IMR-90 (cell line): ENCODE results near the gene ACE2. TPM values are rescaled to one million over a fixed set of nuclear protein-coding genes. Genes with fewer than 3 reads are reported as not detected.

Experiments used
- ATAC-seq: fragments of 200-7000 bp; cut with Tn5 transposase; 2 replicates; pipeline ENCODE4 v1.9.1; 2020; ENCODE audit warnings: low read depth, mild to moderate bottlenecking, moderate library complexity
- BruUV-seq: library from RNA; stranded (reverse); fragments of 400-500 nt; replicated peaks from 2 replicates; lab custom pipeline; 2021; lab: Mats Ljungman, UMichigan
- CTCF ChIA-PET: fragments of 300-600 bp; formaldehyde crosslinking; extraction: SDS; loops from one replicate; lab custom pipeline; 2021; ENCODE audit warnings: antibody characterized with exemption; lab: Yijun Ruan, JAX
- POLR2A ChIA-PET: fragments of 300-600 bp; sonication (Branson Sonifier 250); formaldehyde crosslinking; loops from one replicate; lab custom pipeline; 2022; ENCODE audit warnings: antibody characterized with exemption; ENCODE audit not compliant: unreplicated experiment; lab: Charles Lee
- DNase-seq: peaks from one replicate; pipeline ENCODE4 v3.0.0; 2013
- H2AFZ ChIP-seq: replicated peaks from 2 replicates; pipeline ENCODE3; 2013; ENCODE audit warnings: low read length, mild to moderate bottlenecking; ENCODE audit not compliant: poor library complexity
- H2AK5ac ChIP-seq: 2 replicates; pipeline ENCODE4 v1.6.1; 2013; ENCODE audit warnings: low read depth, low read length, inconsistent platforms
- H2AK9ac ChIP-seq: replicated peaks from 2 replicates; pipeline ENCODE3; 2013; ENCODE audit warnings: mild to moderate bottlenecking, low read depth, low read length, moderate library complexity; ENCODE audit not compliant: poor library complexity
- H2BK120ac ChIP-seq: 2 replicates; pipeline ENCODE4 v1.6.1; 2013; ENCODE audit warnings: low read depth, low read length, inconsistent platforms
- H2BK15ac ChIP-seq: 3 replicates; pipeline ENCODE4 v1.6.1; 2013; ENCODE audit warnings: low read depth, low read length, inconsistent platforms
- H2BK20ac ChIP-seq: 2 replicates; pipeline ENCODE4 v1.6.1; 2013; ENCODE audit warnings: low read depth, mild to moderate bottlenecking, inconsistent platforms, low read length, moderate library complexity
- H2BK5ac ChIP-seq: 2 replicates; pipeline ENCODE4 v1.6.1; 2013; ENCODE audit warnings: mild to moderate bottlenecking, low read depth, low read length, inconsistent platforms; ENCODE audit not compliant: poor library complexity, severe bottlenecking
- H3K14ac ChIP-seq: replicated peaks from 2 replicates; pipeline ENCODE4 v1.6.1; 2013; ENCODE audit warnings: low read depth, low read length, inconsistent platforms
- H3K18ac ChIP-seq: 2 replicates; pipeline ENCODE4 v1.6.1; 2013; ENCODE audit warnings: low read depth, low read length, control low read depth
- H3K23ac ChIP-seq: 2 replicates; pipeline ENCODE4 v1.6.1; 2013; ENCODE audit warnings: low read depth, low read length, inconsistent platforms
- H3K27ac ChIP-seq: 2 replicates; pipeline ENCODE4 v1.5.1; 2013; ENCODE audit warnings: mild to moderate bottlenecking, control low read depth, low read length; ENCODE audit not compliant: insufficient read depth
- H3K27me3 ChIP-seq: 2 replicates; pipeline ENCODE4 v1.6.1; 2013; ENCODE audit warnings: low read length; ENCODE audit not compliant: control insufficient read depth, insufficient read depth
- H3K36me3 ChIP-seq: 2 replicates; pipeline ENCODE4 v1.6.1; 2013; ENCODE audit warnings: low read length, mixed read lengths; ENCODE audit not compliant: control insufficient read depth, insufficient read depth
- H3K4ac ChIP-seq: 2 replicates; pipeline ENCODE4 v1.6.1; 2013; ENCODE audit warnings: low read depth, low read length, inconsistent platforms
- H3K4me1 ChIP-seq: 2 replicates; pipeline ENCODE4 v1.6.1; 2013; ENCODE audit warnings: low read length, mixed read lengths; ENCODE audit not compliant: control insufficient read depth, insufficient read depth
- H3K4me2 ChIP-seq: 2 replicates; pipeline ENCODE4 v1.6.1; 2013; ENCODE audit warnings: low read depth, mild to moderate bottlenecking, control low read depth, low read length, moderate library complexity
- H3K4me3 ChIP-seq: 2 replicates; pipeline ENCODE4 v1.5.1; 2013; ENCODE audit warnings: low read depth, mild to moderate bottlenecking, control low read depth, low read length, moderate library complexity; ENCODE audit not compliant: insufficient read depth
- H3K56ac ChIP-seq: 2 replicates; pipeline ENCODE4 v1.6.1; 2013; ENCODE audit warnings: low read length, inconsistent platforms; ENCODE audit not compliant: insufficient read depth; ENCODE audit errors: extremely low read depth
- H3K79me1 ChIP-seq, 2 experiments: 2 replicates each; pipeline ENCODE4 v1.6.1; 2013; ENCODE audit warnings: low read length in 2 of 2, inconsistent platforms in 1 of 2, low read depth in 1 of 2
- H3K9ac ChIP-seq: 2 replicates; pipeline ENCODE4 v1.6.1; 2013; ENCODE audit warnings: low read depth, low read length, control low read depth
- H3K9me1 ChIP-seq: 2 replicates; pipeline ENCODE4 v1.6.1; 2013; ENCODE audit warnings: low read length, inconsistent platforms; ENCODE audit not compliant: insufficient read depth
- H3K9me3 ChIP-seq: 2 replicates; pipeline ENCODE4 v1.6.1; 2013; ENCODE audit warnings: low read length; ENCODE audit not compliant: control insufficient read depth, insufficient read depth
- H4K20me1 ChIP-seq: 2 replicates; pipeline ENCODE4 v1.6.1; 2013; ENCODE audit warnings: low read length, inconsistent platforms; ENCODE audit not compliant: insufficient read depth
- H4K5ac ChIP-seq: 2 replicates; pipeline ENCODE4 v1.6.1; 2013; ENCODE audit warnings: mild to moderate bottlenecking, low read depth, low read length, control low read depth
- H4K8ac ChIP-seq, 2 experiments: 2 replicates each; pipeline ENCODE4 v1.6.1; 2013; ENCODE audit warnings: low read depth in 2 of 2, low read length in 2 of 2, control low read depth in 1 of 2, inconsistent platforms in 1 of 2
- H4K91ac ChIP-seq: 2 replicates; pipeline ENCODE4 v1.6.1; 2013; ENCODE audit warnings: low read depth, low read length, inconsistent platforms; ENCODE audit not compliant: insufficient read depth
- CTCF ChIP-seq: conservative IDR thresholded peaks from 2 replicates; pipeline ENCODE4 v1.5.1; 2012; ENCODE audit warnings: mild to moderate bottlenecking, low read depth, low read length, improper control_type of control experiment
- RAD21 ChIP-seq: IDR thresholded peaks from 2 replicates; pipeline ENCODE4 v1.6.1; 2012; ENCODE audit warnings: low read length, improper control_type of control experiment
- SMC3 ChIP-seq: fragments of 150-350 bp; IDR thresholded peaks from 2 replicates; pipeline ENCODE4 v1.6.1; 2016; ENCODE audit warnings: low read depth, mild to moderate bottlenecking, antibody characterized with exemption, low read length, moderate library complexity
- WGBS, 2 experiments: methylation state at CpG; one replicate each; pipeline versions ENCODE4 v1.1.5 to v1.1.7; 2013; ENCODE audit warnings: missing lambda C conversion rate in 2 of 2; ENCODE audit not compliant: insufficient read length in 1 of 2; ENCODE audit errors: extremely low coverage in 2 of 2; 5-methylcytosine and 5-hydroxymethylcytosine counted together
- dilution Hi-C: fragments of 300-500 bp; cut with HindIII; formaldehyde crosslinking; loops from one replicate; pipeline ENCODE4 v1.14.3; 2018; ENCODE audit warnings: low sequenced_read_pairs; ENCODE audit not compliant: unreplicated experiment
- in situ Hi-C: fragments of 300-500 bp; cut with MboI; formaldehyde crosslinking; loops from 3 replicates; pipeline ENCODE4 v1.14.3; 2019; ENCODE audit warnings: low sequenced_read_pairs, inconsistent platforms, mixed read lengths
- intact Hi-C: fragments of 100-400 bp; cut with micrococcal nuclease; formaldehyde crosslinking; loops from 2 replicates; pipeline ENCODE4 v1.10.0; 2022
- polyA plus RNA-seq, 3 experiments: library from polyadenylated mRNA; depleted of rRNA; stranded (reverse); fragments of >200 nt; gene quantifications; 2 replicates each; pipeline ENCODE4 v1.2.3, GENCODE V29; 2012; ENCODE audit warnings: low replicate concordance in 1 of 3
- total RNA-seq: library from RNA; depleted of rRNA; stranded (reverse); fragments of >200 nt; gene quantifications from 2 replicates; pipeline ENCODE4 v1.2.3, GENCODE V29; 2012
- TF ChIP-seq, protein P1 (sequence below): fragments of 150-350 bp; IDR thresholded peaks from 2 replicates; pipeline ENCODE4 v1.6.1; 2017; ENCODE audit warnings: mild to moderate bottlenecking, antibody characterized with exemption, low read length, low read depth

ACE2 gene
- total and polyA plus RNA-seq, 2 of the 4 experiments (the other 2 are of a cell fraction): not detected

- Histone ChIP-seq H2BK120ac (no peak overlapping the region), H3K9ac (no peak overlapping the region), H3K56ac (no peak overlapping the region), H4K8ac (no peak overlapping the region), H4K20me1 (no peaks in the 10 kb centered on the region), H2AK5ac (no peak overlapping the region), H3K9me3 (no peaks in the 10 kb centered on the region), H2BK15ac (no peak overlapping the region), H3K79me1 (no peaks in the 10 kb centered on the region), H3K36me3 (no peaks in the 10 kb centered on the region), H3K27me3 (peaks cover 19% of the 10 kb centered on the region), H3K4me1 (no peaks in the 10 kb centered on the region), H3K23ac (no peak overlapping the region), H3K4me3 (no peak overlapping the region), H3K9me1 (no peaks in the 10 kb centered on the region), H2BK20ac (no peak overlapping the region), H2BK5ac (no peak overlapping the region), H3K4me2 (no peak overlapping the region), H4K5ac (no peak overlapping the region), H3K18ac (no peak overlapping the region), H4K91ac (no peak overlapping the region), H2AK9ac (no peak overlapping the region), H3K4ac (no peak overlapping the region), H2AFZ (no peak overlapping the region), H3K27ac (no peak overlapping the region), H3K14ac (no peak overlapping the region)
- ChIA-PET CTCF (interaction anchor here (0.6 to 0.7 kb wide), 2 partner anchors 21 to 47 kb away, joined by 3 read pairs; no protein-coding TSS in a partner anchor), POLR2A (no interaction called here)
- dilution Hi-C loops (no loop called here), intact Hi-C loops (loop anchor here (1.0 kb wide), 4 partner anchors 67 to 266 kb away; no protein-coding TSS in a partner anchor), in situ Hi-C loops (loop anchor here (10.0 kb wide), 1 partner anchor 220 kb away; no protein-coding TSS in a partner anchor)
- no TSS peak for BruUV-seq
- TF ChIP-seq, protein P1, sequence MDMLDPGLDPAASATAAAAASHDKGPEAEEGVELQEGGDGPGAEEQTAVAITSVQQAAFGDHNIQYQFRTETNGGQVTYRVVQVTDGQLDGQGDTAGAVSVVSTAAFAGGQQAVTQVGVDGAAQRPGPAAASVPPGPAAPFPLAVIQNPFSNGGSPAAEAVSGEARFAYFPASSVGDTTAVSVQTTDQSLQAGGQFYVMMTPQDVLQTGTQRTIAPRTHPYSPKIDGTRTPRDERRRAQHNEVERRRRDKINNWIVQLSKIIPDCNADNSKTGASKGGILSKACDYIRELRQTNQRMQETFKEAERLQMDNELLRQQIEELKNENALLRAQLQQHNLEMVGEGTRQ: no peak
- TF ChIP-seq CTCF (peak; percentile 62), RAD21 (peak; percentile 66), SMC3 (peak; percentile 49)
- DNase-seq (peak; percentile 44), ATAC-seq (peak; percentile 83)
- no CpG with 5 or more reads among the region's 5 CpGs for WGBS, 2 experiments
These were observed 35.7 kb downstream of the ACE2 start for GRCh38 chrX:15564981-15565579.
